Endothelial cell of umbilical vein (primary cell): Measurements from ENCODE around the gene KIF19. TPM values are rescaled to one million over a fixed set of nuclear protein-coding genes. Genes with fewer than 3 reads are reported as not detected.

Source experiments
- BruUV-seq: library from RNA; stranded (reverse); fragments of 400-500 nt; replicated peaks from 2 replicates; lab custom pipeline; 2021; lab: Mats Ljungman, UMichigan
- CTCF ChIA-PET: fragments of 300-600, 350-600 bp; sonication (Branson Sonifier 250); formaldehyde crosslinking; loops from one replicate; lab custom pipeline; 2021; ENCODE audit warnings: antibody characterized with exemption, inconsistent platforms; lab: Charles Lee
- POLR2A ChIA-PET: fragments of 300-600, 350-600 bp; sonication (Branson Sonifier 250); formaldehyde crosslinking; loops from one replicate; lab custom pipeline; 2021; ENCODE audit warnings: antibody characterized with exemption, inconsistent platforms; lab: Charles Lee
- DNase-seq: peaks from one replicate; pipeline ENCODE4 v3.0.0-alpha.2; 2011; ENCODE audit warnings: low read depth, low spot score
- FAIRE-seq: peaks from 2 replicates; lab custom pipeline; 2011; peaks lifted over from hg19 to GRCh38; lab: Jason Lieb, UNC
- H2AFZ ChIP-seq: 2 replicates; pipeline ENCODE4 v1.6.0; 2012; ENCODE audit warnings: low read depth, low read length, control low read depth, inconsistent platforms
- H3K27ac ChIP-seq: 2 replicates; pipeline ENCODE4 v1.5.1; 2011; ENCODE audit warnings: low read depth, mild to moderate bottlenecking, control low read depth, low read length, moderate library complexity; ENCODE audit not compliant: insufficient read depth
- H3K27me3 ChIP-seq, 2 experiments: 2 replicates each; pipeline versions ENCODE4 v1.6.0 to v1.6.1; 2011; ENCODE audit warnings: low read length in 2 of 2, mixed read lengths in 1 of 2; ENCODE audit not compliant: control insufficient read depth in 2 of 2, insufficient read depth in 2 of 2
- H3K36me3 ChIP-seq, 2 experiments: 2 replicates in 1 of 2; 3 replicates in 1 of 2; pipeline ENCODE4 v1.5.1; 2011; ENCODE audit warnings: low read length in 2 of 2, mild to moderate bottlenecking in 1 of 2, moderate library complexity in 1 of 2; ENCODE audit not compliant: control insufficient read depth in 2 of 2, insufficient read depth in 2 of 2; ENCODE audit errors: extremely low read depth in 1 of 2
- H3K4me1 ChIP-seq: 3 replicates; pipeline ENCODE4 v1.5.1; 2011; ENCODE audit warnings: mild to moderate bottlenecking, low read length; ENCODE audit not compliant: control insufficient read depth, insufficient read depth; ENCODE audit errors: extremely low read depth
- H3K4me2 ChIP-seq: 2 replicates; pipeline ENCODE4 v1.6.1; 2011; ENCODE audit warnings: low read length, control low read depth, mixed read lengths; ENCODE audit not compliant: insufficient read depth
- H3K4me3 ChIP-seq, 3 experiments: fragments of 200-600 bp in 1 of 3; sonication (generic), shearing (Covaris generic) in 1 of 3; replicated peaks in 1 of 3; 2 replicates each; pipeline ENCODE4 v1.5.1; 2011 to 2016; ENCODE audit warnings: control low read depth in 3 of 3, low read length in 3 of 3, mild to moderate bottlenecking in 2 of 3, inconsistent platforms in 1 of 3, low read depth in 1 of 3, moderate library complexity in 1 of 3; ENCODE audit not compliant: insufficient read depth in 1 of 3
- H3K79me2 ChIP-seq: 2 replicates; pipeline ENCODE4 v1.6.0; 2012; ENCODE audit warnings: low read length, inconsistent platforms; ENCODE audit not compliant: control insufficient read depth, insufficient read depth
- H3K9ac ChIP-seq: replicated peaks from 2 replicates; pipeline ENCODE3; 2011; ENCODE audit warnings: low read length, control low read depth; ENCODE audit not compliant: insufficient read depth; ENCODE audit errors: extremely low read depth
- H3K9me1 ChIP-seq: replicated peaks from 3 replicates; pipeline ENCODE4 v1.6.0; 2011; ENCODE audit warnings: mild to moderate bottlenecking, low read length; ENCODE audit not compliant: control insufficient read depth, insufficient read depth; ENCODE audit errors: extremely low read depth
- H3K9me3 ChIP-seq: replicated peaks from 2 replicates; pipeline ENCODE4 v1.5.1; 2012; ENCODE audit warnings: low read length, inconsistent platforms; ENCODE audit not compliant: control insufficient read depth, insufficient read depth
- H4K20me1 ChIP-seq: replicated peaks from 2 replicates; pipeline ENCODE3; 2011; ENCODE audit warnings: mild to moderate bottlenecking, low read length; ENCODE audit not compliant: control insufficient read depth, insufficient read depth; ENCODE audit errors: extremely low read depth
- CTCF ChIP-seq, 2 donors: IDR thresholded peaks; 1 replicate in 1 of 2; 2 replicates in 1 of 2; pipeline ENCODE4 v1.5.1; 2011; ENCODE audit warnings: low read length in 2 of 2, mild to moderate bottlenecking in 2 of 2, moderate library complexity in 2 of 2, control low read depth in 1 of 2, inconsistent platforms in 1 of 2, low read depth in 1 of 2; ENCODE audit not compliant: insufficient read depth in 1 of 2; ENCODE audit errors: extremely low read depth in 1 of 2
- EZH2 ChIP-seq: IDR thresholded peaks from 2 replicates; pipeline ENCODE4 v1.6.1; 2012; ENCODE audit warnings: borderline replicate concordance, low read depth, mild to moderate bottlenecking, moderate library complexity, low read length, inconsistent platforms; ENCODE audit not compliant: severe bottlenecking
- FOS ChIP-seq: IDR thresholded peaks from 2 replicates; pipeline ENCODE4 v1.6.1; 2011; ENCODE audit warnings: mild to moderate bottlenecking, low read length, moderate library complexity, borderline replicate concordance; ENCODE audit not compliant: insufficient read depth
- GATA2 ChIP-seq: IDR thresholded peaks from 2 replicates; pipeline ENCODE4 v1.7.0; 2011; ENCODE audit warnings: low read depth, mild to moderate bottlenecking, moderate library complexity, mixed read lengths, low read length; ENCODE audit not compliant: insufficient read length, insufficient read depth
- JUN ChIP-seq: IDR thresholded peaks from 2 replicates; pipeline ENCODE4 v1.6.1; 2011; ENCODE audit warnings: borderline replicate concordance, low read depth; ENCODE audit not compliant: insufficient read length, insufficient read depth
- MAX ChIP-seq: IDR thresholded peaks from 2 replicates; pipeline ENCODE4 v1.6.1; 2011; ENCODE audit not compliant: insufficient read depth, insufficient read length
- MYC ChIP-seq: IDR thresholded peaks from one replicate; pipeline ENCODE4 v1.6.1; 2011; ENCODE audit warnings: mild to moderate bottlenecking, low read depth, low read length
- POLR2A ChIP-seq: IDR thresholded peaks from 2 replicates; pipeline ENCODE4 v1.6.1; 2012; ENCODE audit warnings: low read depth, mild to moderate bottlenecking, control low read depth, low read length
- POLR2AphosphoS5 ChIP-seq: IDR thresholded peaks from 2 replicates; pipeline ENCODE4 v1.6.1; 2012; ENCODE audit warnings: low read depth, mild to moderate bottlenecking, control low read depth, low read length, moderate library complexity; ENCODE audit not compliant: insufficient read depth
- dilution Hi-C: fragments of 300-500 bp; cut with MboI; formaldehyde crosslinking; loops from one replicate; pipeline ENCODE4 v1.15.0; 2019; ENCODE audit warnings: low sequenced_read_pairs; ENCODE audit not compliant: extremely low pct_ligation_motif_present
- intact Hi-C: fragments of 100-400 bp; cut with micrococcal nuclease; formaldehyde crosslinking; loops from one replicate; pipeline ENCODE4 v1.10.0; 2022
- polyA plus RNA-seq, 4 experiments: library from polyadenylated mRNA; depleted of rRNA in 3 of 4; stranded (reverse) in 3 of 4; unstranded in 1 of 4; fragments of >200 nt; gene quantifications; 2 replicates each; pipeline versions ENCODE4 v1.2.1 to v1.2.3, GENCODE V29; 2011 to 2012; ENCODE audit warnings: missing spikeins in 1 of 4
- total RNA-seq: library from RNA; stranded (reverse); gene quantifications from 2 replicates; pipeline ENCODE4 v1.2.3, GENCODE V29; 2021

KIF19 gene
- total and polyA plus RNA-seq, 2 donors (not counting 3 experiments of a cell fraction or from before 2014, with no cell fraction given) = 0.10 to 0.84 TPM

GRCh38 chr17:74317071-74317470 is 9.0 kb upstream of the KIF19 start:
- TF ChIP-seq MAX (no peak), CTCF (IDR thresholded peaks at IDR 0.05; ENCODE audit: extremely low read depth in 1 of 2, insufficient read depth in 1 of 2, low read depth in 1 of 2, low read length in 2 of 2) (no peak), EZH2 (no peak), FOS (no peak), GATA2 (no peak)
- dilution Hi-C loops = no loop called here
- no peak overlapping the region for H3K4me2 ChIP-seq
- FAIRE-seq = no peak
- no peaks in the 10 kb centered on the region for H3K27me3 ChIP-seq
- BruUV-seq = no TSS peak
- DNase-seq = no peak
- no peaks in the 10 kb centered on the region for H3K9me1 ChIP-seq
- no peaks in the 10 kb centered on the region for H4K20me1 ChIP-seq
- no peaks in the 10 kb centered on the region for H3K36me3 ChIP-seq
- POLR2A ChIA-PET = no interaction called here
- intact Hi-C loops = no loop called here
- peaks cover 1% of the 10 kb centered on the region for H3K9me3 ChIP-seq
- no peak overlapping the region for H2AFZ ChIP-seq
- no peaks in the 10 kb centered on the region for H3K79me2 ChIP-seq
- CTCF ChIA-PET = no interaction called here
- H3K9ac ChIP-seq = no peak overlapping the region
- H3K4me3 ChIP-seq = no peak overlapping the region
- H3K27ac ChIP-seq = no peak overlapping the region
- H3K4me1 ChIP-seq = no peaks in the 10 kb centered on the region

GRCh38 chr17:74318391-74318790 is 7.6 kb upstream of the KIF19 start:
- FAIRE-seq = no peak
- no peaks in the 10 kb centered on the region for H3K9me1 ChIP-seq
- BruUV-seq = no TSS peak

More at GRCh38 chr17:74318391-74318790, 7.6 kb upstream of the KIF19 start:
- Histone ChIP-seq H3K27me3 (no peaks in the 10 kb centered on the region), H3K36me3 (no peaks in the 10 kb centered on the region), H4K20me1 (no peaks in the 10 kb centered on the region), H3K4me1 (no peaks in the 10 kb centered on the region), H3K9ac (no peak overlapping the region), H3K79me2 (no peaks in the 10 kb centered on the region), H3K4me3 (no peak overlapping the region), H3K9me3 (no peaks in the 10 kb centered on the region), H3K27ac (no peak overlapping the region), H3K4me2 (no peak overlapping the region), H2AFZ (no peak overlapping the region)
- no peak for DNase-seq
- TF ChIP-seq FOS = no peak
- no peak for TF ChIP-seq CTCF (IDR thresholded peaks at IDR 0.05; ENCODE audit: extremely low read depth in 1 of 2, insufficient read depth in 1 of 2, low read depth in 1 of 2, low read length in 2 of 2)
- TF ChIP-seq MAX = no peak
- TF ChIP-seq MYC = no peak
- no peak for TF ChIP-seq POLR2AphosphoS5
- TF ChIP-seq JUN = no peak
- TF ChIP-seq GATA2 = no peak
- no peak for TF ChIP-seq POLR2A
- TF ChIP-seq EZH2 = no peak
- intact Hi-C loops (no loop called here), dilution Hi-C loops (no loop called here)
- ChIA-PET CTCF (no interaction called here), POLR2A (no interaction called here)
